HG03469 (cell line): ENCODE results near the gene EFCC1.

Experiments used
- ATAC-seq: cut with Tn5 transposase; IDR thresholded peaks from one replicate; pipeline ENCODE4 v1.9.1; 2021; ENCODE audit warnings: mild to moderate bottlenecking, moderate library complexity, moderate number of reproducible peaks; ENCODE audit not compliant: unreplicated experiment

The EFCC1 gene

DNA sequence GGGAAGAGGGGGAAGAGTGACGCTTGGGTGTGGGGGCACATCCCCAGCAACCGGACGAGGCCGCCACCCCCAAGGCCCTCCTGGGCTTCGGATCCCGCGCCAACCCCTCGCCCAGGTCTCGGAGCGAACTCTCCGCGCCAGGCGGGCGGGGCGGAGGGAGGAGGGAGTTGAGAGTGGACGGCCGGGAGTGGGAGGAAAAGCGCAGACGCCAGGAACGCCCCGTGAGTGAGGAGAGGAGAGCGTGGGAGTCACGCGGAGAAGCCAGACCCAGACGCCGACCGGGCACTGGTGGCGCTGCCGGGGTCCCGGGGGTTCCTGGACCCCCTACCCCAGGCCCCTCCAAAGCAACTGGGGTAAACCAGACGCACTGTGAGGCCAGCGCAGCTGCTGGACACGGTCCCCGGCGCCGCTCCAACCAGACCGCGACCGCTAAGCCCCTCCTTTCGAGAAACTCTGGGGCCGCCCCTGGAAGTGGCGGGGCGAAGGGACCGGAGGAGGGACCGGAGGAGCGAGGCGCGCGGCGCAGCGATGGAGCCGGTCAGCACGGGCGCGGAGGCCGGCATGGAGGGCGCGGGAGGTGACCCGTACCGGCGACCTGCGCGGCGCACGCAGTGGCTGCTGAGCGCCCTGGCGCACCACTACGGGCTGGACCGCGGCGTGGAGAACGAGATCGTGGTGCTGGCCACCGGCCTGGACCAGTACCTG, at the start of gene EFCC1:
TSS of gene EFCC1 (plus strand) at position 204 of the 705 bp plus-strand sequence. CDS start at position 529, 325 bp downstream.
- ATAC-seq = no peak

DNA sequence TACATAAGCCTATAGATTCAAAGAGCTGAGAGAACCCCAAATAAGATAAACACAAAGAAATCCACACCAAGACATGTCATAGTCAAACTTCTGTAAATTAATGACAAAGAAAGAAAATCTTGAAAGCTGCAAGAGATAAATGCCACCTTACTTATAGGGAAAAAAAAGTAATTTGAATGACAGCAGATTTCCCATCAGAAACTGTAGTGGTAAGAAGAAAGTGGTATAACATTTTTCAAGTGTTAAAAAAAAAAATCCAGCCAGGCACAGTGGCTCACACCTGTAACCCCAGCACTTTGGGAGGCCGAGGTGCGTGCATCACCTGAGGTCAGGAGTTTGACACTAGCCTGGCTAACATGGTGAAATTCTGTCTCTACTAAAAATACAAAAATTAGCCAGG, 44.7 kb upstream of the EFCC1 start:
- no peak for ATAC-seq

DNA sequence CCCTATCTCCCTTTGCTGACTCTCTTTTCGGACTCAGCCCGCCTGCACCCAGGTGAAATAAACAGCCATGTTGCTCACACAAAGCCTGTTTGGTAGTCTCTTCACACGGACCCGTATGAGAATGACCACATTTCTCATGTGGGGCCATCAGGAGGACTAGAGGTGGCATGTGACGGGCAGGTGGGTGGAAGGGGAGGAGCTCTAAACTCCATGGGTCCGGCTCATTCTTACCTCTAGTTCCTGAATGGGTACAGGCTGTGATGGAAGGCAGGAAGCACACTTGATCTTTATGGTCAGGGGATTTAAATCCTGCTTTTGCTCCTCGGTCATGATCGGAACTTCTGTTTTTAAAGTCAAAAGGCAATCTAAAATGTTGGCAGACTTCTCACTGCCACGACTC, 35.8 kb upstream of the EFCC1 start:
- ATAC-seq = no peak

GRCh38 chr3:128965818-128966217, 35.3 kb upstream of the EFCC1 start:
- ATAC-seq = no peak

DNA sequence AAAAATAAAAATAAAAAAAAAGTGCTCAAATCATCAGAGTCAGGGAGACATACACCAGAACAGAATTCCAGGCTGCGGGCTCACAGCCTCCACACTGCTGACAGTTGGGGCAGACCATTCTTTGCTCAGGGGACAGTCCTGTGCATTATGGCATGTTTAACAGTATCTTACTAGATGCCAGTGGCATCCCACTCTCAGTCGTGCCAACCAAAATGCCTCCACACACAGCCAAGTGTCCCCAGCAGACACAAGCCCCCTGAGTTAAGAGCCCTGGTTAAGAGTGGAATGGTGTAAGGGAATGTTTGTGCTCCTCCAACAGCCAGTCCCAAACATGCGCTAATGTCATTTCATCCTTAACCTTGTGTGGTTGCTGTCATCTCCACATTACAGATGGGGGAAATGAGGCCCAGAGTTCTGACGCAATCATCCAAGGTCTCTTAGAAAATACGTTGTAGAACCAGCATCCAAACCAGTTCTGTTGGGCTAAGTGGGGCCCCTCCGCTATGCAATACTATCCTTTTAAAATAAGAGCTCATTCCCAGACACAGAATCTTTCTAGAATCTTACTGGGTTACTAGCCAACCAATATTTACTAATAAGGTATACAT, 33.3 kb upstream of the EFCC1 start:
- ATAC-seq = no peak

GRCh38 chr3:128969993-128970739, 30.9 kb upstream of the EFCC1 start:
- no peak for ATAC-seq

DNA sequence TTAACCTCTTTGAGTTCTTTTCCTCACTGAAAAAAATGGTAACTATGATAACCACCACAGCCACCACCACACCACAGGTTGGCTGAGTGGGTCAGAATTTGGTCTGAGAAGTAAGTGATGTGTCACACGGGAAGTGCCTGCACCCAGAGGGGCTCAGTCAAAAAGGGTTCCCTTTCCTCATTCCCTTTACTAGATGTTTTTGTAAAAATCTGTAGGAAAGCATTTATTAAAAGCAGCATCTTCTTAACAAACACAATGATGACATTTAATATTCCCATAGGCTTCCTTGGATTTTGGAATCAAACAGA, 30.4 kb upstream of the EFCC1 start:
- no peak for ATAC-seq

DNA sequence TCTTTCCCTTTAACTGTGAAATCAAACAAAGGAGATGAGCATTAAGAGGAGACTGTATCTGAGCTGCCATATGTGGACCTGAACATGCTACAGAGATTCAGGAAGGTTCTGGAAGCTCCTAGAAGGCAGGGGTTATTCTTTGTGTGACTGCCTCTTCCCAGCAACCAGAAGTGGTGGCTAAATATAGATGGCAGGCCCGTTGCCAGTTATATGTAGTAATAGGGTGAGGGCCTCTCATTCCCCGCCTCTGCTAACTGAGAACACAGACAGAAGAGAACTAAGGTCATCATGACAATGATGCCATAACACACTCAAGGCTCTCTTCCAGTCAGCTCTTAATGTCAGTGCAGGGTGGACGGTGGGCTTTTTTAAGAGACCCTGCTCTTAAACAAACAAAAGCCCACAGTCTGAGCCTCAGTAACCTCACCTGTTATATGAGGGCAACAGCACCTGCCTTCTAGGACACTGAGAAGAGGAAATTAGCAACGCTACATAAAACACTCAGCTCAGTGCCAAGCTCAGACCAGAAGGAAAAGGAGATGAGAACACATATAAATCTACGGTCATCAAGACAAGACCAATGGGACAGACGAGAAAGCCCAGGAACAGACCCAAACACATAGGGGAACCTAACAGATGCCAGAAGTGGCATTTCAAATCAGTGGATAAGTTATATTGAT, 29.5 kb upstream of the EFCC1 start:
- no peak for ATAC-seq

DNA sequence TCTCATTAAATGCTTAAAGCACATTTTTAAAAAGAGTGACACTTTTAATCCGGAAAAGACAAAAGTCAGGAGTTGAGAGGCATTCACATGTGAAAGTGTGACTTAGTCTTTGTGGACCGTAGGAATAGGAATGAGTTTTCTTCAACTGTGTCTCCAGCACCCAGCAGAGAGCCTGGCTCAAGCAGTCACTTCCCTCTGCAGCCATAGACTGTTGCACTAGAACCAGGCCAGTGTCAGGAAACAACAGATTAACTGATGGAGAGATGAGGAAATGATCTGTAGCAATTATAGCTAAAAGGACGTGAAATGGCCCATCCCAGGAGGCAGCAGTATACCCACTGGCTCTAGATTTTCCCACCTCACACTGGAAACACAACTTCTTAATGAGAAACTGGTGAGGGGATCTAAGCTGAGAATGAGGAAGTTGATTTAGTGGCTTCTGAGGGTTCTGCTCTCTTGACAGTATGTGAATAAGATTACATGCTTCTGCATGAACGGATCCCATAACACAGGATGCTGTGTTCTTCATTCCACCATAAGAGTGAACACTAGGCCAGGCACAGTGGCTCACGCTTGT, 27.0 kb upstream of the EFCC1 start:
- no peak for ATAC-seq

- ATAC-seq = no peak
Measured at GRCh38 chr3:128975276-128975675, 25.8 kb upstream of the EFCC1 start.

DNA sequence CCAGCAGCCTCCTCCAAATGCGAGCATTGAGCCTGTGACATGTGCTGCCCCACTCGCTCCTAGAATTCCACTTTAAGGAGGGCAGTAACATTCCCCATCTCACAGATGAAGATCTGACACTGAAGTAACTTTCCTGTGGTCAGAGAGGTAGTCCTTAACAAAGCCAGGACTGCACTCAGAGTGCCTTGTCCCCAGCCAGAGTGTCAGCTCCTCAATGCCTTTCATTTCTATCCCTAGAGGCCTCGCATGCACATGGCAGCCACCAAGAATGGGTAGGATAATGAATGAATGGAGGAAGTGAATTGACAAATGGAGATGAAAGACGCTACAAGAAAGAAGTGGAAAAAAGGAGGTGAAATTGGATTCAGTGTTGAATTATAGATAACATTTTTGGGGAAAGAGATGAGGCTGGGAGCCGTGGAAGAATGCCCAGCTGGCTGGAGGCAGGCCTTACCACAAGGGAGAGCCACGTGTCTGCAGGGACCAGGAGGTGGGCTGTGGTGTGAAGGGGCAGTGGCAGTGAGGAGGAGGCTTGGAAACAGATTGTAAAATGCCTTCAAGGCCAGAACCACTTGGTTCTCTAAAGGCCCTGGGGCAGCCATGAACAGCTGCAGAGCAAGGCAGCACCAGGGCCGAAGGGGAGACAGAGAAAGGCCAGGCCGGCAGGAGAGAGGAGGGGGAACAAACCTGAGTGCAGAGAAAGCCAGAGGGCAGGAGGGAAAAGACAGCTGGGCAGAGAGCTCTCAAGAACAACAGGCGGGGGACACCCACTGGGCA, 17.6 kb upstream of the EFCC1 start:
- ATAC-seq = no peak

DNA sequence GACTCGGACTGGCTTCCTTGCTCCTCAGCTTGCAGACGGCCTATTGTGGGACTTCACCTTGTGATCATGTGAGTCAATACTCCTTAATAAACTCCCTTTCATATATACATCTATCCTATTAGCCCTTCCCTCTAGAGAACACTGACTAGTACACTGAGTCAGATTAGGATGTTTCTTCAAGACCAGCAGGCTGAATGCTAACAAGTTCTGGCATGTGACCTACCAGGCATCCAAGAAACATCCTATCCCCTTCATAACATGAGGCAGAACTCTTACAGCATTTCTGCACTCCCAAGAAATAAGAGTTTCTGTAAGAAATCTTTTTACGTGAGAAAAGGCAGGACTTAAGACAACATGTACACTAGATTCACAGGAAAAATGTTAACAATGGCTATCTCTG, 16.5 kb upstream of the EFCC1 start:
- ATAC-seq = no peak

DNA sequence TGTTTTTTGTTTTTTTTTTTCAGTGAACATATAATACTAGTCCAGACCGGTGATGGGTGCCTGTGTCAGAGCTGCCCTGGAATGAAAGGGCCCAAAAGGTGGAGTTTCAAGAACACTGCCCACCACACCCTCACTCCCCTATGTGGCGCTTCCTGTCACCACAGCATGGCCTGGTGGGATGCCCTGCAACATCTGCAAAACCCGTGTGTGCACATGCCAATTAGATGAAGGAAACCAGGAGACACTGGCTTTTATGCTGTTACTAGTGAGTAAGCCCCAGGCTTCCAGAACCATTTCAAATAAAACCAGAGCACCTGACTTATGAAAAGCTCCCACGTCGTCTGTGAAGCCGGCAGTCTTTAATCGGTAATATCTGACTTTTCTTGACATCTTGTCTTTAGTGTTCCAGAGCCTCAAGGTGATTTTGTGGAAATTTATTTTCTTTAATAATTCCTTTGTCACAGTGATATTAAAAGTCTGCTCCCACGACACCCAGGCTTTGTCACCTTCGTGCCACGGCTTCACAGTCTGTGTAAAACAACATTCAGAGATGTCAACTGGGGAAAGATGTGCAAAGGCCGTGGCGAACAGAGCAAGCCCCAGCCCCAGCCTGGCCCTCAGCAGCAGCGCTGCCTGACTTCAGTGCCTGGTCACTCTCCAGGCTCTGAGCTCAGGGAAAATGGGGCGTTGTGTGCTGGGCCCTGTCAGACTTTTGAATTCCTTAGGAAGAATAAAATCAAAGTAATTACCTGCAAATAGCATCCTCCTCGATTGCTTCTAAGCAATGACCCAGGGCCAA, 13.6 kb upstream of the EFCC1 start:
- no peak for ATAC-seq

GRCh38 chr3:128988286-128988685, 12.8 kb upstream of the EFCC1 start:
- ATAC-seq = no peak

DNA sequence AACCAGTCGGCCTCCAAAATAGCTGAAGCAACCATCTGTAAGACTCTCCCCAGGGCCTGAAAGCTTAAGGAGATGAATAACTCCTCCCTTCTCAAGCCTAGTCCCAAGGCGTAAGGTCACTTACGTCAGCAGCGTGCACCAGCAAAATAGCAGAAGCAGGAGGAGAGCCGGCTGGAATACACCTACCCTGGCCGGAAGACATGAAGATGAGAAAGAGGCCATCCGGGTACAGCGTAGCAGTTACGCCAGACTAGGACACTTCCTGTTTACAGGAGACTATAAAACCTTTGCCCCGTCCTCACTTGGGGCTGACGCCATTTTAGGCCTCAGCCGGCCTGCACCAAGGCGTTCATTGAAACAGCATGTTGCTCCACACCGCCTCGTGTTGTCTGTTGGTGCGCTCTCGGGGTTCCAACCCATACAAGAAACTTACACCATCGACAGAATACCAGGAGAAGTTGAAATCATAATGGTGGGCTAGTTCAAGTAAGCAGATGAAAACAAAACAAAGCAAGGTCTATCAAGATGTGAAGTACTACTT, 9.7 kb upstream of the EFCC1 start:
- ATAC-seq = no peak

DNA sequence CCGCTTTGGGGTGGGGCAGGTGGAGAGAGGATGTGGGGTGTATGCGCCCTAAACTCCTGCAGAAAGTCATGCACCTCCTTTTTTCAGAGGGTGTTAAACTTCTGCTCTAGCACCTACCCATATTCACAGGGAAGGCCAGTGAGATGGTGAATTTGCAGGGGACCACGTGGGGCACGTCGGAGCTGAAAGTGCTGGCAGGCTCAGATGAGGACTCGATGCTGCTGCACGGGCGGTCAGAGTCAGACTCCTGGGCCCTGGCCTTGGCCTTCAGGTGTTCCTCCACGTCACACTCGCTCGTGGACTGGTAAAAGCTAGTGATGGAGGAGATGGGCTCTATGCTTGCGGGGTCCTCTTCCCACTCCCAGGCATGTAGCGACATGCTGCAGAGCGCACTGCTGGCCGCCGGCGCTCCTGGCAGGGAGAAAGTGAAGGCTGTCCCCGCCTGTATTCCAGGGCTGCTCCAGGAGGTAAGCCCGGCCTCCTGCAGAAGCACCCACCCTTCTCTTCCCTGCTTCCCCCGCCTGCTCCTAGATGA, 8.1 kb upstream of the EFCC1 start:
- ATAC-seq = no peak

DNA sequence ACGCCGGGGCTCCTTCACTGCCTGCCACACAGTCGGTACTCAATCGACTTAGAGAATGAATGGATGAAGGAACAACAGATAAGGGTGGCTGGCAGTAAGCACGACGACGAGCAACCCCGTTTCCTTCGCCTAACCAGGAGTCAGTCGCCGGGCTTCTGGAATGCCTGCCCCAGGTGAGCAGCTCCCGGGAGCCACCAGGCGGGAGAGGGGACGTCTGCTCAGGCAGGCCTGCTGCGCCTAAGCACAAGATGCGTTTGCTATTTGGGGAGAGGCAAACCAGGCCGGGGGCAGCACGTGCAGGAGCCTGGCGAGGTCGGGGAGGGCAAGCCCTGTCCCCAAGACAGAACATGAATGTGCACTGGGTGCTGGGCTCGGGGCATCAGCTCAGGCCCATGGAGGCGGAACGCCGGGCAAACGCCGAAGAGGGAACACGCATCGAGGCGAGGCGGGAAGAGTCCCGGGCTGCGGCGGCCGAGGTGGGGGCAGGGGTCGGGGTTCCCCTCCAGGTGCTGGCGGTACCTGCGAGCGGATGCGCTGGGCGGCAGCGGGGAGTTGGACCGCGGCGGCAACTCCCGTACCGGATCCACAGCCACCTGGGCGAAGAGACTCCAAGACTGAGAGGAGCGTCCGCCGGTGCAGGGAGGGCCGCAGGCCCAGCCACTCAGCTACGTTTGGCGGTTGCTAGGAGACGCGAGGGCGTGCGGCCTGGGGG, 7.5 kb upstream of the EFCC1 start, which contains the start of gene CFAP92:
TSS of gene CFAP92 (minus strand) at position 616 of the 712 bp plus-strand sequence. CDS start 772 bp downstream, outside the sequence.
- ATAC-seq = peak; percentile 52

GRCh38 chr3:128994173-128994512, 7.0 kb upstream of the EFCC1 start:
- no peak for ATAC-seq
